ENCODE data around the gene MALRD1.

MALRD1 gene

DNA sequence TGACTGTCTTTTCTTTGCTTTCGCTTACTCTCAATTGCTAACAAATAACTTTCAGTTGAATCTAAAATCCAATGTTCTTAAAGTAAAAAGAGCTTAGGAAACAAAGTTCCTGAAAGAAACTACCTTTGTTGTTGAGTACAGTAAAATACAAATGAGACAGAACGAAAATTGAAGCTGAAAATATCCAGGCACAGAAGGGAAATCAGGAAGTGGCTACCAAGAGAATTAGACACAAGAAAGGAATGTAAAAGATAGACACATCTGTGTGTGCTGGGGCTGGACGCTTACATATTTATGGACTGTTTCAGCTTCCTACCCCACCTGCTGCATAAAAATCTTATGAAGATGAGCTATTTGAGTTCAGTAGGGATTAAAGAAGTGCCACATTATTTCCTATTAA lies 606.0 kb downstream of the MALRD1 start:
- no peak for DNase-seq (ENCODE audit: low spot score)

DNA sequence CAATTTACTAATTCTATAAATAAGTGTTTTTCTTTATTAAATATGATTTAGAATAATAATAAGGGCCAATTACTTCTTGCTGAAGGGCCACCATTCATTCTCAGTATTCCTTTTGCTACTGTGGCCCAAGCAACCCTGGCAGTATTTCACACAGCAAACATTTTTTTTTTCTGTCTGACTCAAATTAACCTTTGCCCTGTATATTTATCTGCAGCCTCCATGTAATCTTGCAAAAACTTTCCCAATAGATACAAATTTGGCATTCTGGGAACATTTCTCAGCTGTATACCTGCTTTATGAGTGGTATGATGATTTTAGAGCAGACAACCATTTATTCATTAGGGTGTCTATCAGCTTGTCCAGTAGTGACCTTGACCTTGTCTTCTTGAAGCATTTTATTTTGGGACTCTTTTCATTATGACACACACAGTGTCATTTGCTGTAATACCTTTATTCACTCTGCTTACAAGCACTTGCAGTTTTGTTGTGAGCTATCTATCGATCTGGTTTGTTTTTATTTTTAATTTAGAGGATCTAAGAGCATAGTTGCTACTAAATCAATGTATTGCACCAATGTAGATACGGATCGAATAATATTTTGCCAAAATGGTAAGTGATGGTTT lies 607.9 kb downstream of the MALRD1 start:
- no peak for DNase-seq (ENCODE audit: low spot score)

DNA sequence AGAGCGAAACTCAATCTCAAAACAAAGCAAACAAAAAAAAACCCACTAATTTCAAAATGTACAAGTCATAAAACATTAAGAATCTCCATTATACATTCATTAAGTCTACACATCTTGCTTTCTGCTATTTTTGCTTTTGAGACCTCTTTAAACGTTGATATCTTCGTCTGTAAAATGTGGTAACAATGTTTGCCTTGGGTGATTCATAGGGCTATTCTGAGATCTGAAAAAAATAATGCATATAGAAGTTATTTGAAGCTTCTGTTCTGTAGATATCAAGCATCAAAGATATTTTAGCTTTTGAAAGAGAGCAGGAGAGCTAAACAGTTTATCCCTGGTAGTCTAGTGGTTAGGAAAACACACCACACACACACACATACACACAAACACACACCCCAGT lies 609.5 kb downstream of the MALRD1 start:
- DNase-seq (ENCODE audit: low spot score): no peak

DNA sequence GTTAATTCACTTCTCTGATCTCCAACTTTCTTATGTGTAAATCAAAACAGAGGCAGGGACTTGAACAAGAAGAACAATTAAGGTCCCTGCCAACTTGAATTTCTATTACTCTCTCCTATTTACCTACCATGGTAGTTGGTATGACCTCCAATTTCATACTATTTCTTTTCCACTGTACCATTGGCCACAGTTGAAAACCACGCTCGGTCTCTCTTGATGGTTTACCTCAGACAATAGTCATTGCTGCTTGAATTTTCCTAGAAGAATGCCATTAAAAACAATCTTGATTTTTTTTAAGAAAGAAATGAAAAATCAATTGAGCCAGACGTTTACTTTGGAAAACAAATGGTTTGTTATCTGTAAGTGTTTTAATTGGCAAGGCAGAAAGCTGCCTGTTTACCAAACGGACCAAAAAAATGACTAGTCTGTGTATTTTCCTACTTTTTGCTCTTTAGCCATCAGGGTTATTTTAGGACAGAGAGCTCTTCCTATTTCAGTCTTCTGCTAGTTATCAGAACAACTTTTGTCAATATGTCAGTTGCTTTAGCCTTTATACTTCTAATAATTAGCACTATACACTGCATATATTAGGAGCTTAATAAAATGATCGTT lies 610.1 kb downstream of the MALRD1 start:
- no peak for DNase-seq (ENCODE audit: low spot score)

DNA sequence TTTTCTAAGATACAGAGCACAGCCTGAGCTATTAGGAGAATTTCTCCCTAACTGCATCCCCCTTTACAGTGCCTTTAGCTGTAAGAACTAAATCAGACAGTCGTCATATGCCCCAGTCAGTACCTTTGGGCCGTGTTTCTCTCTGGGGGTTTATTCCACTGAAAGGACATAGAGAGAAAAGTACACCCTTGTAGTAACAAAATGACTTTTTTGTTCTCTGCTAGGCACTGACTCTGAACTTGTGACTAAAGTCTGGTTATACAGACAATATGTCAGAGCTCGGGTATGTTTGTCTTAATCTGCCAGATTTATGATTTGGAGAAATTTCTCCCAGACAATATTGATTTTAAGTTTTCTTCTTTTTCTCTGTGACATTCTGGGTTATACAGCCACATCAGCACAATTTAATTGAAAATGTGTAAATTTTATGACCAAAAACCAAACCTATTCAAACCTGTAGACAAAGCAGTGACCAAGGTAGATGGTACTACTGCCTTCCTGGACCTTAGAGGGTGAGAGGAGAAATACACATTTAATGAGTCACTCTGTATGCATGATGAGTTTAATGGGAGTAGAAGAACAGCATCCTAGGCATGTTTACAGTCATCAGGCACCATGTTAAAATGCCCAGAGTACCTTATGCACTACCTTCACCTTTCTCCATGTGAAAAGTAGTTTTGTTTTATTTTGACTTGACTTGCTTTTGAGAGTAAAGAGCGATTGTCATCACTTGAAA lies 611.5 kb downstream of the MALRD1 start:
- no peak for DNase-seq (ENCODE audit: low spot score)

DNA sequence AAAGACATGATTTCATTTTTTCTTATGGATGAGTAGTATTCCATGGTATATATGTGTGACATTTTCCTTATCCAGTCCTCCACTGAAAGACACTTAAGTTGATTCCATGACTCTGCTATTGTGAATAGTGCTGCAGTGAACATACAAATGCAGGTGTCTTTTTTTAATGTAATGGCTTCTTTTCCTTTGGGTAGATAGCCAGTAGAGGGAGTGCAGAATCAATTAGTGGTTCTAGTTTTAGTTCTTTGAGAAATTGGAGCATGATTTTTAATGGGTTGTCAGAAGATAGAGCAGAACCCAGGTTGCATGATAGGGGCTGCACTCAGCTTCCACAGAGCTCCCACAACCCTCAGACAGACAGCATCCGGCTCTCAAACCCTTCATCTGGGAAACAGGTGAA lies 614.7 kb downstream of the MALRD1 start:
- no peak for DNase-seq (ENCODE audit: low spot score)

DNA sequence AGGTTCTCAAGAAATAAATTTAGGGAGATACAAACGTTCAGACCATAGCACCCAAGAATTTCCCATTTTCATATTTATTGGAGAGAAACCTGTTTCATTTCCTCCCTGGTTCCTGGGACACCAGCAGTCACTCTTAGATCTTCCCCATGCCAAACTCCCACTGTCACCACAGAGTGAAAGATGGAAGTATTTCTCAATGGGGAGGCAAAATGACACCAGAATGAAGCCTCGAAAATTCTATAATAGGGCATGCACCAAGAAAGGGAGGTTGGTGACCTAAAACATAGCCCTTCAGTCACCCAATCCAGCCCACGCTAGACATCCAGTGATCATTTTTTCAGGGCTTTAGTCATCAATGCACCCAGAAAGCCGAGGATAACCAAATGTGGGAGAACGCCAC lies 619.5 kb downstream of the MALRD1 start:
- DNase-seq (ENCODE audit: low spot score): no peak

DNA sequence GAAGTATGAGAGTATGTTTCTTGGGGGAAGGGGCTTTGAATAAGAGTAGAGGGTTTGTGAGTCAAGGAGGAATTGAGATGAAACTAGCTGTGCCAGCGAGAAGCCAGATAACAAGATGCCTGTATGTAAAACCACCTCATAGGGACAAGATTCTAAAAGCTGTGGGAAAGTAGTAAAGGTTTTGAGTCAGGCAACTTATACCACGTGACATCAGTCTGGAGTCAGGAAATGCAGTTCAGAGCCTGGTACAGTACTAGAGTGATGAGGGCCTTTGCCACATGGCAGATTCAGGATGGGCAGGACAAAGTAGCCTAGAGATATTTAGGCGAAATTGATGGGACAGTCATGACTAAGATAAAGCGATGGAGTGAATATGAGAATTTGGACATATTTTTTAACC lies 627.5 kb downstream of the MALRD1 start:
- no peak for DNase-seq (ENCODE audit: low spot score)

DNA sequence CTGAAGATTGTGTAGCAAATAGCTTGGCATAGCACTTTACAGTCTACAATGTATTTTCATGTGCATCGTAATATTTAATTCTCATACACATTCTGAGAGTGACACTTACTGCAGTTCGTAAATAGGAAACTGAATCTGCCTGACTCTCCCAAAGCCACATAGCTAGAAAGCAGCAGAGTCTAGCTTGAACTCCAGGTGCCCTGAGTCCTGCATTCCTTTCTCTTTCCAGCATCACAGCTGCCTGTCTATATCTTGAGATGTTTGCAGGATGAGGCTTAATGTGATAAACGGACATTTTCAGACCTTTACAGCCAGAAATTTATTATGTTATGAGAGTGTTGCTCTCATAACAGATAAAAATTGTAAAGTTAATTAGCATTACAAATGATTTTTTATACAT lies 634.8 kb downstream of the MALRD1 start:
- no peak for DNase-seq (ENCODE audit: low spot score)

DNA sequence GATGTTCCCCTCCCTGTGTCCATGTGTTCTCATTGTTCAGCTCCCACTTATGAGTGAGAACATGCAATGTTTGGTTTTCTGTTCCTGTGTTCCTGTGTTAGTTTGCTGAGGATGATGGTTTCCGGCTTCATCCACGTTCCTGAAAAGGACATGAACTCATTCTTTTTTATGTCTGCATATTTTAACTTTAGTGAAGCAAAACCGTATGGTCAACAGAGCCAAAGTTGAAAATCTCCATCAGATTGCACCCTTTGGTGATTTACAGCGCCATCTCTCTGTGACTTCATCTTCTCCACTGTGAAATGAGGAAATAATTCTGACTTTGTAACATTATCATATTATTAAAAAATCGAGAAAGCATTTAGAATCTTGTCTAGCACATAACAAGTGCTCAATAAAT lies 635.4 kb downstream of the MALRD1 start:
- no peak for DNase-seq (ENCODE audit: low spot score)

DNA sequence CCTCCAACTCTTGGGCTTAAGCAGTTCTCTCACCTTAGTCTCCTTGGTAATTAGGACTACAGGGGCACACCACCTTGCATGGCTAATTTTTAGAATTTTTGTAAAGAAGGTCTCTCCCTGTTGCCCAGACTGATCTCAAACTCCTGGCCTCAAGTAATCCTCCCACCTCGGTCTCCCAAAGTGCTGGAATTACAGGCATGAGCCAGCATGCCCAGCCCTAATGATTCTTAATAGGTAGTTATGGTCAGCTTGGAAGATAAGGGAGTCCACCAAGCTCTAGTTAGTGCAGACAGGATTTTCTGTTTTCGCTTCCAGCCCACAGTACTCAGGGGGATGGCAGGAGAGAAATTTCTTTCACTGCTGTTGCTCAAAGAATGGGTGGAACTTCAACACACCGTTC lies 639.7 kb downstream of the MALRD1 start:
- no peak for DNase-seq (ENCODE audit: low spot score)

DNA sequence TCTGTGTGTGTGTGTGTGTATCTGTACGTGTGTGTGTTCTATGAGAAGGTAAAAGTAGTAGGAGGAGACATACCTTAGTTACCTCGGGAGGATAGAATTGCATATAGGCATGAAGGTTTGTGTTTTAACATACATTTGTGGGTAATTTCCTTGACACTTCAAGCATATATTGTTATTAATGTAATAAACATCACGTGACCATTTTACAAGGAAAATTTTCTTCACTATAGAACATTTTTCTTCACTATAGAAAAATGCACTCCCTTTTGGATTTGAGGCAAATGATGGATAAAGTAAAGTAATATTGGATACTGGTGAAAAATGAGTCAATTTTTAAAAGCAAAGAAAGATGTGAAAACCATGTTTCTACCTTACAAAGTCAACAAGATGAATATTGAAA lies 640.6 kb downstream of the MALRD1 start:
- DNase-seq (ENCODE audit: low spot score): no peak

DNA sequence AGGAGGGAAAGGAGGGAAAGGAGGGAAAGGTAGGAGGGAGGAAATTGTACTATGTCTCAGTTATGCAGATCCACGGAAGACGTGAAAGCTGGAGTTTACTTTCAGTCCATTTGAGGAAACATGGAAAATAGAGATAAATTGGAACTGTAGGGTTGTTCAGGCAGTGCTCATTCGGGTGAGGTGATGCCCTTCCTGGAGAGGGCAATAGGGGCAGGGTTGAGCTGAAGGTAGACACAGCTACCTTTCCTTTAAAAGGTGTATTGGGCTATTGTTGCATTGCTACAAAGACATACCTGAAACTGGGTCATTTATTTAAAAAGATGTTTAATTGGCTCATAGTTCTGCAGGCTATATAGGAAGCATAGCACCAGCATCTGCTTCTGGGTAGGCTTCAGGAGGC lies 650.7 kb downstream of the MALRD1 start:
- DNase-seq (ENCODE audit: low spot score): no peak

DNA sequence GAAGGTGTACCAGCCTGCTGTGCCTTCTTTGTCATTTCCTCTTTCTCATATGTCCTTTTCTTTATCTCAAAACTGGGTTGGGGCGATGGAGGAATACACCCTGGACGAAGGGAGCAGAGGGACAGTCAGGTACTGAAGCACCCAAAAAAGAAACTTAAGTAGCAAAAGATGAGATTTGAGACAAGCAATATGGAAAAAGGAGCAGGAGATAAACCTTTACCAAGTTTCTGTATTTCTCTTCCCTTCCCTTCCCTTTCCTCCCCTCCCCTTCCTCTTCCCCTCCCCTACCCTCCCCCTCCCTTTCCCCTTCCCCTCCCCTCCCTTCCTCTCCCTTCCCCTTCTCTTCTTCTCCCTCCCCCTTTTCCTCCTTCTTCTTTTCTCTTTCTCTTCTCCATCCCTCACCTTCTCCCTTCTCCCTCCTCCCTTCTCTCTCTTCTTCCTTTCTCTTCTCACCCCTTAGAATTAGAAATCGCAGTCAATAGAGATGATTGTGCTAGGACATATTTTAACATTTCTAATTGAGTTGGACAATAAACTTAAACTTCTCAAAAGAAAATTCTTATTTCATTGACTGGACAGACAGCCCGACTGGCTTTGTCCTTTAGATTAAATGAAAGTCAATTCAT lies 652.9 kb downstream of the MALRD1 start:
- DNase-seq (ENCODE audit: low spot score): no peak

DNA sequence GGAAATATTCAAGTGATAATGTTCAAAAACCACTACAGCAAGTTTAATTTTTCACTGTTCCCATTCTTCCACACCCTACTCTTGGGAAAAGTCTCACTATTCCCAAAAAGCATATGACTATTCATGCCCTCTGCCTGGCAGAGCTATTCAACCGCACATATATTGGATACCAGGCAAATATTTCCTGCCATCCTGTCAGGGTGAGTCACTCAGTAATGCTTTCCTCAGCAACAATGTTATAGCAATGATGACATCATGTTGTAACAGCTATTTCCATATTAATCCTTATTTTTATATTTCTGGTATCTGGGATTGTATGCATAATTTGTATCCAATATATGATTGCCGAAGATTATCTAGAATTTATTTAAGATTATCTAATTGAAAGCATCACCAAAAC lies 653.6 kb downstream of the MALRD1 start:
- DNase-seq (ENCODE audit: low spot score): no peak

DNA sequence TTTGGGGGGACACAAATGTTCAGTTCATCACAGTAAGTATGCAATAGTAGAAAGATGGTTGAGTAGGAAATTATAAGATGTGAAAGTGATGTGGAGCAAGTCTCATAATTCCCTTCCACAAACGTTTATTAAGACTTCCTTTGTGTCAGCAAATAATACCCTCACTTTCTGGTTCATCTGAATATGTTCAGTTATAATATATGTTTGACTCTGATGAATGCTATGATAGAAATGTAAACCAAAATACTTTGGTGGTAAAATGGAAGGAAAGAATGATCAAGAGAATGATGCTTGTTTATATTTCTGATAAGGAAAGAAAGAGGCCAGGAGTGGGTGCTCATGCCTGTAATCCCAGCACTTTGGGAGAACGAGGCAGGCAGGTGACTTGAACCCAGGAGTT lies 655.9 kb downstream of the MALRD1 start:
- no peak for DNase-seq (ENCODE audit: low spot score)

DNA sequence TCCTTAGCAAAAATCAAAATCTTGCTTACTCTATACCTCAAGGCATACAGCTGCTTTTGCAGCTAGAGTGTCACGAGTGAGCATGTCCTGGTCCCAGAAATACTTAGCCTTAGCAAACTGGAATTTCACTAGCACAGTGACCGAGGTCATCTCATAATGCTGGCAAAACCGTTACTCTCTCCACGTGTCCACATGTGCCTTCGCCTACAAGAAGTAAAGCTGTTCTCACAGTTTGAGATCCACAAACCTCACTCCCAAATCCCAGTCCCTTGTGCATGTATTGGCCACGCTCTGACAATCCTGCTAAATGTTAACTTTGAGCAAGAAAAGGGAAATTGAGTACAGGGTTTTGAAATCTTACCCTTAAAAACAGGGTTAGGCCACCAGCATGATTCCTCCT lies 656.6 kb downstream of the MALRD1 start:
- DNase-seq (ENCODE audit: low spot score): no peak

DNA sequence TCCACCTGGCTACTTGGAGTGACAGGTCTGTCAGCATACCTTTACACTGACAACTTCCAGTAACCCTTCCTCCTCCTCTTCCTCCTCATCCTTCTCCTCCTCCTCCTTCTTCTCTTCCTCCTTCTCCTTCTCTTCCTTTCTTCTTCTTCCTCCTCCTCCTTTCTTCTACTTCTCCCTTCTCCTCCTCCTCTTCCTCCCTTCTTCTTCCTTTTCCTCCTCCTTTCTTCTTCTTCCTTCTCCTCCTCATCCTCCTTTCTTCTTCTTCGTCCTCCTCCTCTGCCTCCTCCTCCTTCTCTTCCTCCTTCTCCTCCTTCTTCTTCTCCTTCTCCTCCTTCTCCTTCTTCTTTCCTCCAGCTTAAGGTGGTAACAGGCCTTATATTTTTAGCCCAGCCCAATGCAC lies 658.3 kb downstream of the MALRD1 start:
- no peak for DNase-seq (ENCODE audit: low spot score)

DNA sequence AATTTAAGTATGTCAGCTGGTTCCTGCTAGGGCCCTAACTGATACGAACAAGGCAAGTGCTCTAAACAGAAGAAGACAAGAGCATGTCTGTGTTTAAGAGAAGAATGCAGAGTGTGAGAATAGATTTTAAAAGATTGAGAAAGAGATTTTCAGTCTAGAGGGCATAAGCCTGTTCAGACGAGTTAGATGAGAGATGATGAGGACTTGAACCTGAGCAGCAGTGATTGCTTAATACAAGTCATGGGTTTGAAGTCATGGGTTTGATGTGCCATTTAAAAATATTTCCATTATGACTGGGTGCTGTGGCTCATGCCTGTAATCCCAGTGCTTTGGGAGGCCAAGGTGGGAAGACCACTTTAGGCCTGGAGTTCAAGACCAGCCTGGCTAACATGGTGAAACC lies 658.8 kb downstream of the MALRD1 start:
- no peak for DNase-seq (ENCODE audit: low spot score)

DNA sequence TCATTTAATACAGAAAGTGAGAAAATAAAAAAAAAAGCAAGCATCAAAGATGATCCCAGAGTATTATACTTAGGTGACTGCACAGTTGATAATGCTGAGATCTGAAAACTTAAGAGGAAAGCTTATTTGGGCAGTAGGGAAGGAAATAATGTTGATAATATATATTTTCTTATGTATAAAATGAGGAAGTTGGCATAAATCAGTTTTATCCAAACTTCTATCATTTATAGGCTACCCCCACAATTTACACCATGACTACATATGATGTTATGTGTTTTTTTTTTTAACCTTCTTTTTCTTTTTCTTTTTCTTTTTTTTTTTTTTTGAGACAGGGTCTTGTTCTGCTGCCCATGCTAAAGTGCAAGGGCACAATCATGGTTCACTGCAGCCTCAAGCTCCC lies 659.4 kb downstream of the MALRD1 start:
- DNase-seq (ENCODE audit: low spot score): no peak

DNA sequence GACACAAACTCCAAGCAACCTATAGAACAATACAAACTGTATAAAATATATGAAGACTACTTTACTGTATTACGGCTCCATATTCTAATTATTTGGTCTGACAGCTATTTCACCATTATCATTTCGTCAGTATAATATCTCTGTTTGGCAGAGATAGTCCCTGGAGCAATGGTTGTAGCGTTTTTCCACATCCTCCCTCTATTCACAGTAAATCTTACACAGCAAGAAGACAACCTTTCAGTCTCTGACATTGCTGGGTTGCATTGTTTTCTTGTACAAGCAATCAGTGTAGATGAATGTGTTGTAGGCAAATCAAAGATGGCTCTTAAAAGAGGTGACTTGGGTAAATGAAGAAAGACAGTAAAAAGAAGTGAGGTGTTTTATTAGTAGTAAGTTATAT lies 662.0 kb downstream of the MALRD1 start:
- no peak for DNase-seq (ENCODE audit: low spot score)

DNA sequence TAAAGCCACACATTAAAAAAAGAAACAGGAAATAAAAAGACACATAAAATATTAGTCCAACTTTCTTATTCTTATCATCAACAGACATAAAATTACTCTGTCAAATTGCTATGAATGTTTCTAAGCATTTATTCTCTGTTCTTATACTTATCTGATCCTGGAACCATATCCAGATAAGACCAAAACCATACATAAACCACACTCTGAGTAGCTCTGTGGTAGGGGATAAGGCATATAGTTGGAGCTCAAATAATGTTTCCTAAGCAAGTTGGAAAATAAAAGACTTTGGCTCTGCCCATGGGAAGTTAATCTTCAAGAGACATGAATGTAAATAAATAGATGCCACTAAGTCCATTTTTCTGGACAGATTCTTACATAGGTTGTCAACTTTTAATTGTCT lies 664.6 kb downstream of the MALRD1 start:
- no peak for DNase-seq (ENCODE audit: low spot score)

DNA sequence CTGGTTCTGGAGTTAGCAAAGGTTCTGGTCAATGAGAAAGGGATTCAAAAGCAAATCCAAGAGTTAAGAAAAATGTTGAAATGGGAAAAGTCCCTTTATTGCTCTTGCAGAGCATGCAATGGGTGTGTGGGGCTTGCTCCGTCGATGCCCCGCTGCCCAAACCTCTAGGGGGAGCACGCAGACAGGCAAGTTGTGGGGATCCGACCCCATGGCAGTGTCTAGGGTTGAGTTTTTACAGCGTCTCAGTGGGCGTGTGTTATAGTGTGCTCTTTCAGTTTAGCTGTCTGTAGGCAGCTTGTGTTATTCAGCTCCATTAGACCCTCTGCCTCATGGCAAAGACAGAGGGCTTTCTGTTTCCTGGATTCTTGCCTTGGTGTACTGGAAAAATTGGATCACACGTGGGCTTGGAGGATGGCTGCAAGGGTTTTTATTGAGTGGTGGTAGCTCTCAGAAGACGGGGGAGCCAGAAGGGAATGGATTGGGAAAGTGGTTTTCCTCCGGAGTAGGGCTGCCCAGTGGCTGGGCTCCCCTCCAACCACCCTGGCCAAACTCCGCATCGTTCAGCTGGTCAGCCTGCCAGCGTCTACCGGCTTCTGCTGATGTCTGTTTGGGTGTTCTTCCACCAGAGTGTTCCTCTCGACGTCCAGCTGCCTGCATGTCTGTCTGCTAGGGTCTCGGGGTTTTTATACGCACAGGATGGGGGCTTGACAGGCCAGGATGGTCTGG lies 665.4 kb downstream of the MALRD1 start:
- DNase-seq (ENCODE audit: low spot score): peak; percentile 39
